Smooth muscle cell (in vitro differentiated cells): ENCODE data around the gene CIPC. TPM values are rescaled to one million over a fixed set of nuclear protein-coding genes. Genes with fewer than 3 reads are reported as not detected.

Source experiments
- DNase-seq: peaks from one replicate; lab custom pipeline; 2025; ENCODE audit not compliant: unreplicated experiment; lab: John Stamatoyannopoulos, UW
- H2AFZ ChIP-seq: fragments of 200-600 bp; sonication (generic); 2 replicates; pipeline ENCODE4 v1.6.0; 2016; ENCODE audit warnings: antibody characterized with exemption, low read depth, mild to moderate bottlenecking
- H3F3A ChIP-seq: fragments of 200-600 bp; sonication (generic); 2 replicates; pipeline ENCODE4 v1.6.0; 2017; ENCODE audit warnings: antibody characterized with exemption, low read depth
- H3K27ac ChIP-seq: fragments of 200-600 bp; sonication (generic); 2 replicates; pipeline ENCODE4 v1.5.1; 2016; ENCODE audit warnings: low read depth, mild to moderate bottlenecking
- H3K27me3 ChIP-seq: fragments of 200-600 bp; sonication (generic); 2 replicates; pipeline ENCODE4 v1.6.1; 2016; ENCODE audit warnings: low read depth, mild to moderate bottlenecking
- H3K36me3 ChIP-seq: fragments of 200-600 bp; sonication (generic); 2 replicates; pipeline ENCODE4 v1.5.1; 2016; ENCODE audit warnings: low read depth
- H3K4me1 ChIP-seq: fragments of 200-600 bp; sonication (generic); 2 replicates; pipeline ENCODE4 v1.5.1; 2016; ENCODE audit warnings: low read depth
- H3K4me2 ChIP-seq: fragments of 200-600 bp; sonication (generic); 2 replicates; pipeline ENCODE4 v1.6.0; 2016; ENCODE audit warnings: mild to moderate bottlenecking
- H3K4me3 ChIP-seq: fragments of 200-600 bp; sonication (generic); 2 replicates; pipeline ENCODE4 v1.5.1; 2016; ENCODE audit warnings: mild to moderate bottlenecking
- H3K79me2 ChIP-seq: fragments of 200-600 bp; sonication (generic); 2 replicates; pipeline ENCODE4 v1.6.0; 2016; ENCODE audit warnings: low read depth, mild to moderate bottlenecking
- H3K9ac ChIP-seq: fragments of 200-600 bp; sonication (generic); 2 replicates; pipeline ENCODE4 v1.6.0; 2016; ENCODE audit warnings: low read depth
- H3K9me3 ChIP-seq: fragments of 200-600 bp; sonication (generic); replicated peaks from 2 replicates; pipeline ENCODE4 v1.5.1; 2016; ENCODE audit warnings: low read depth
- H4K20me1 ChIP-seq: fragments of 200-600 bp; sonication (generic); 2 replicates; pipeline ENCODE4 v1.6.0; 2016; ENCODE audit warnings: low read depth
- WGBS: methylation state at CpG from one replicate; pipeline ENCODE4 v1.1.7; 2016; ENCODE audit warnings: low lambda C conversion rate; 5-methylcytosine and 5-hydroxymethylcytosine counted together
- polyA plus RNA-seq: library from polyadenylated mRNA; unstranded; fragments of >200 nt; fragmentation: Nextera tagmentation; extraction: Ambion mirVana; gene quantifications from 2 replicates; pipeline ENCODE4 v1.2.1, GENCODE V29; 2016
- total RNA-seq: library from RNA; depleted of rRNA; stranded (reverse); fragments of >200 nt; gene quantifications from 2 replicates; pipeline ENCODE4 v1.2.3, GENCODE V29; 2014
- TF ChIP-seq, protein P1 (sequence below): fragments of 200-600 bp; sonication (generic); IDR thresholded peaks from 2 replicates; pipeline ENCODE4 v1.5.1; 2017; ENCODE audit warnings: borderline replicate concordance, mild to moderate bottlenecking, antibody characterized with exemption; ENCODE audit not compliant: insufficient read depth, poor library complexity, severe bottlenecking

CIPC gene
- total and polyA plus RNA-seq, 2 experiments from 2014 or later, result 3.6 to 15.1 TPM

DNA sequence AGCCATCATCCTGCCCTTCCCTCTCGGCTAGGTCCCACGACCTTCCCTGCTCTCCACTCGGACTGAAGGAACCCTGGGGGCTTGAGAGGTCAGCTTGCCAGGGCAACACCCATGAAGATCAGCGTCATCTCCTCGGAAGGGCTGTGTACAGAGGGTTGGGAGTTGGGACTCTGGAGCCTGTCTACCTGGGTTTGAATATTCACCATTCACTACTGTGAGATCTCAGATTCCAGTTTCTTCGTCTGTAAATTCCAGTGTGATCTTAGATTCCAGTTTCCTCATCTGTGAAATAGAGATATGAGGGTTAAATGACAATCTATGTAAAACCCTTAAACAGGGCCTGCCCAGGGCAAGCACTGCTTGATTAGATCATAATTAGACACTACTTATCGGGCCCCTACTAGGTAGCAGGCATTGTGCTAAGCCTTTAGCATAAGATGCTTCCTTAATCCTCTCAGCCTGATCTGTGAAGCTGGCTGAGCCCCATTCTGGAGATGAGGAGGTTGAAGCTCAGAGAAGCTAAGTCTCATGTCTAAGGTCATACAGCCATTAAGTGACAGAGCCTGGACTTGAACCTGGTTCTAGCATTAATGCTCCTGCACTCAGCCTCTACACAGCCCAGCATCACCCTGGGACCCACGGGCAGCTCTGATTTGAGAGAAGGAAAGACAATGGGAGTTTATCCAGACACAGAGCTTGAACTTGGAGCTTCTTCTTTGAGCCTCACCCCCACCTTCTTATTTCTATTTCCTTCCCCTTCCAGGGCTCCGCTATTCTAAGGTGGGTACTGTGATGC is 44.1 kb downstream of the CIPC start:
- Histone ChIP-seq H2AFZ (no peak overlapping the region), H3F3A (no peaks in the 10 kb centered on the region), H3K4me2 (peak overlapping the region; percentile 94), H3K79me2 (no peaks in the 10 kb centered on the region), H3K27me3 (peaks cover 92% of the 10 kb centered on the region), H3K27ac (no peak overlapping the region), H3K9ac (no peak overlapping the region), H3K9me3 (no peaks in the 10 kb centered on the region), H4K20me1 (peaks cover 3% of the 10 kb centered on the region), H3K36me3 (no peaks in the 10 kb centered on the region), H3K4me1 (peaks cover 22% of the 10 kb centered on the region), H3K4me3 (peak overlapping the region; percentile 50)
- WGBS, result 7% methylated on average over 9 of the region's 9 CpGs
- no peak for DNase-seq
- TF ChIP-seq, protein P1, sequence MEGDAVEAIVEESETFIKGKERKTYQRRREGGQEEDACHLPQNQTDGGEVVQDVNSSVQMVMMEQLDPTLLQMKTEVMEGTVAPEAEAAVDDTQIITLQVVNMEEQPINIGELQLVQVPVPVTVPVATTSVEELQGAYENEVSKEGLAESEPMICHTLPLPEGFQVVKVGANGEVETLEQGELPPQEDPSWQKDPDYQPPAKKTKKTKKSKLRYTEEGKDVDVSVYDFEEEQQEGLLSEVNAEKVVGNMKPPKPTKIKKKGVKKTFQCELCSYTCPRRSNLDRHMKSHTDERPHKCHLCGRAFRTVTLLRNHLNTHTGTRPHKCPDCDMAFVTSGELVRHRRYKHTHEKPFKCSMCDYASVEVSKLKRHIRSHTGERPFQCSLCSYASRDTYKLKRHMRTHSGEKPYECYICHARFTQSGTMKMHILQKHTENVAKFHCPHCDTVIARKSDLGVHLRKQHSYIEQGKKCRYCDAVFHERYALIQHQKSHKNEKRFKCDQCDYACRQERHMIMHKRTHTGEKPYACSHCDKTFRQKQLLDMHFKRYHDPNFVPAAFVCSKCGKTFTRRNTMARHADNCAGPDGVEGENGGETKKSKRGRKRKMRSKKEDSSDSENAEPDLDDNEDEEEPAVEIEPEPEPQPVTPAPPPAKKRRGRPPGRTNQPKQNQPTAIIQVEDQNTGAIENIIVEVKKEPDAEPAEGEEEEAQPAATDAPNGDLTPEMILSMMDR, result no peak

GRCh38 chr14:77143071-77143470 is 45.0 kb downstream of the CIPC start:
- peaks cover 22% of the 10 kb centered on the region for H3K4me1 ChIP-seq
- no peak overlapping the region for H3K27ac ChIP-seq
- no peak overlapping the region for H2AFZ ChIP-seq
- H3K36me3 ChIP-seq, result no peaks in the 10 kb centered on the region
- peaks cover 3% of the 10 kb centered on the region for H4K20me1 ChIP-seq
- no peaks in the 10 kb centered on the region for H3K79me2 ChIP-seq
- WGBS, result 24% methylated on average over 4 of the region's 4 CpGs
- no peak overlapping the region for H3K4me3 ChIP-seq
- TF ChIP-seq, protein P1, result no peak
- no peak overlapping the region for H3K4me2 ChIP-seq
- H3K9me3 ChIP-seq, result no peaks in the 10 kb centered on the region
- H3F3A ChIP-seq, result no peaks in the 10 kb centered on the region
- no peak for DNase-seq
- peaks cover 91% of the 10 kb centered on the region for H3K27me3 ChIP-seq
- H3K9ac ChIP-seq, result no peak overlapping the region

DNA sequence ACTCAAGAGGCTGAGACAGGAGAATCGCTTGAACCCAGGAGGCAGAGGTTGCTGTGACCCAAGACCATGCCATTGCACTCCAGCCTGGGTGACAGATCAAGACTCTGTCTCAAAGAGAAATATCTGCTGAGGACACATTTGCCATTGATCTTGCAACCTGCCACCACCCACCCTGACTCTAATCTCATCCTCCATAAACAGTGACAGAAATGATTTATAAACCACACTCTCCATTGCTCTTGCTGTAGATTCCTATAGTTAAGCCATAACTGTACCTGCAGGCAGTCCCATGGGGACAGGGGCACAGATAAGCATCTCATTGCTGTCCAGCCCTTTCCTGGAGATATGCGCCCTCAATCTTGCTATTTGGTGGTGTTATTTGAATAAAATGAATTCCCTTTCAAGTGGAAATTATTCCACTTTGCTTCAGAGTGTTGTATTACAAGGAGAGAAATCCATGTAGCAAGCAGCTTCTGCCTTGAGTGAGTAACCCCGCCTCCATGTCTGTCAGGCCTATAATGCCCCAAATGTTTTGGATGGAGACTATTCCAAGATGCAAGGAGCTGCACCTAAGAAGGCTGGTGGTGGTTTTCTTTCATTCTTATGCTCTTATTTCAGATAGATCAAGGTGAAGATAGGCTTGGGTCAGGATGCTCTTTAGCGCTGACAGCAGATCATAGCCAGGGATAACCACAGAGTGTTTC is 46.5 kb downstream of the CIPC start:
- no peak for DNase-seq
- Histone ChIP-seq H3K79me2 (no peaks in the 10 kb centered on the region), H2AFZ (no peak overlapping the region), H3K4me3 (no peak overlapping the region), H3K4me2 (no peak overlapping the region), H4K20me1 (peaks cover 3% of the 10 kb centered on the region), H3K27ac (no peak overlapping the region), H3K36me3 (no peaks in the 10 kb centered on the region), H3F3A (no peaks in the 10 kb centered on the region), H3K9ac (no peak overlapping the region), H3K4me1 (peaks cover 22% of the 10 kb centered on the region), H3K9me3 (no peaks in the 10 kb centered on the region), H3K27me3 (peaks cover 81% of the 10 kb centered on the region)
- TF ChIP-seq, protein P1, result no peak
- WGBS, result 72% methylated on average over 4 of the region's 4 CpGs
